ENCODE measurements around the gene IKZF2.

DNA sequence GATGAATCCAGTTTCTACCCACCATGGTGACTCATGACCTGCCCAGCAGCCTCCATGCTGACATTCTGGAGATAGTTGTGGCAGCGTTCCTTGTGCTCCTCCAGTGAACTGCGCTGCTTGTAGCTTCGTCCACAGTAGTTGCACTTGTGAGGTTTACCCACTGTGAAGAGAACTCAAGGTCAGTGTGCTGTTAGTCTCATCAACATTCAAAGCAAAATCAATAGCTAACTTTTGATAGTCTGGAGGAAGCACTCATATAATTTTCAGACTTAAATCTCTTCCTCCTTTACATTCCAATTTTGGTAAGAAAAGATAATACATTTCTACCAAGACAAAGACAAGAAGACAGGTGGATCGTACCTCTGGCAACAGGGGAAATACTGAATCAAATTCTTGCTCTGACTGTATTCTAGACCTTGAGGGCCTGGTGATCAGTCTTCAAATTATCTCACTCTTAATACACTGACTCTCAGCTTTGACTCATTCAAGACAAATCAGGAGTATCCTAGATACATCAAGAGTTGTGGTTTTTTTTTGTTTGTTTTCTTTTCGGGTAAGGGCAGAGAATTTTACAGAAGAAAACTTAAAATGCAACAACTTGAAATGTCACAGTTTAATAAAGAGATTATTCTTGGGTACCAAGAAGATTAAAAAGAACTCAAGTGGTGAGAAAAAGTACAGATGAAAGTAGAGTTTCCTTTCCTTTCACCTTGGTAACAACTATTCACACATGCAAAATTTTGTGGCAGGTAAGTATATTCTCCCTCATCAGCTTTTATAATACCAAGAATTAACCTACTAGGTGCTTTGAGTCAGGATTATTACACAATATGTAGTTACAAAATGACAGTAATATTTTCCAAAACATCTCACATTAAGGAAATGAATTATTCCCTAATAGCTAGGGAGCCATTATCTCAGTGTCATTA is 129.2 kb downstream of the IKZF2 start:
- TF ChIP-seq, protein P1, sequence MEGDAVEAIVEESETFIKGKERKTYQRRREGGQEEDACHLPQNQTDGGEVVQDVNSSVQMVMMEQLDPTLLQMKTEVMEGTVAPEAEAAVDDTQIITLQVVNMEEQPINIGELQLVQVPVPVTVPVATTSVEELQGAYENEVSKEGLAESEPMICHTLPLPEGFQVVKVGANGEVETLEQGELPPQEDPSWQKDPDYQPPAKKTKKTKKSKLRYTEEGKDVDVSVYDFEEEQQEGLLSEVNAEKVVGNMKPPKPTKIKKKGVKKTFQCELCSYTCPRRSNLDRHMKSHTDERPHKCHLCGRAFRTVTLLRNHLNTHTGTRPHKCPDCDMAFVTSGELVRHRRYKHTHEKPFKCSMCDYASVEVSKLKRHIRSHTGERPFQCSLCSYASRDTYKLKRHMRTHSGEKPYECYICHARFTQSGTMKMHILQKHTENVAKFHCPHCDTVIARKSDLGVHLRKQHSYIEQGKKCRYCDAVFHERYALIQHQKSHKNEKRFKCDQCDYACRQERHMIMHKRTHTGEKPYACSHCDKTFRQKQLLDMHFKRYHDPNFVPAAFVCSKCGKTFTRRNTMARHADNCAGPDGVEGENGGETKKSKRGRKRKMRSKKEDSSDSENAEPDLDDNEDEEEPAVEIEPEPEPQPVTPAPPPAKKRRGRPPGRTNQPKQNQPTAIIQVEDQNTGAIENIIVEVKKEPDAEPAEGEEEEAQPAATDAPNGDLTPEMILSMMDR (IDR thresholded peaks at IDR 0.05; ENCODE audit: extremely low read depth in 1 of 2, insufficient read depth in 1 of 2, low read depth in 1 of 2, low read length in 2 of 2) = no peak
- TF ChIP-seq EZH2 (IDR thresholded peaks at IDR 0.05; ENCODE audit: borderline replicate concordance, low read depth, low read length, severe bottlenecking) (no peak), POLR2A (IDR thresholded peaks at IDR 0.05; ENCODE audit: low read depth, low read length) (no peak), POLR2AphosphoS5 (IDR thresholded peaks at IDR 0.05; ENCODE audit: insufficient read depth, low read depth, low read length) (no peak), MYC (IDR thresholded peaks at IDR 0.05; ENCODE audit: low read depth, low read length) (no peak), FOS (IDR thresholded peaks at IDR 0.05; ENCODE audit: borderline replicate concordance, insufficient read depth, low read length) (no peak), JUN (IDR thresholded peaks at IDR 0.05; ENCODE audit: borderline replicate concordance, insufficient read depth, insufficient read length, low read depth) (no peak), GATA2 (IDR thresholded peaks at IDR 0.05; ENCODE audit: insufficient read depth, insufficient read length, low read depth, low read length) (no peak)
- TF ChIP-seq, protein P2, sequence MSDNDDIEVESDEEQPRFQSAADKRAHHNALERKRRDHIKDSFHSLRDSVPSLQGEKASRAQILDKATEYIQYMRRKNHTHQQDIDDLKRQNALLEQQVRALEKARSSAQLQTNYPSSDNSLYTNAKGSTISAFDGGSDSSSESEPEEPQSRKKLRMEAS (IDR thresholded peaks at IDR 0.05; ENCODE audit: insufficient read depth, insufficient read length) = no peak

Measured in endothelial cell of umbilical vein (primary cell).